Measurements from ENCODE around the gene LSAMP.
"Not testable (repeated sequence)": the region's sequence is repeated elsewhere in the genome, so short reads cannot be mapped to it uniquely, and the experiment has no call there.

The LSAMP gene

GRCh38 chr3:116240261-116240660, 205.0 kb downstream of the LSAMP start:
- no peak for DNase-seq (ENCODE audit: low read depth)

GRCh38 chr3:116238846-116239565, 206.3 kb downstream of the LSAMP start:
- DNase-seq (ENCODE audit: low read depth), result no peak

- DNase-seq (ENCODE audit: low read depth), result no peak
Observed at GRCh38 chr3:116233711-116234357, 211.5 kb downstream of the LSAMP start.

- DNase-seq (ENCODE audit: low read depth), result no peak
Observed at GRCh38 chr3:116230431-116231020, 214.8 kb downstream of the LSAMP start.

GRCh38 chr3:116226266-116226665, 219.0 kb downstream of the LSAMP start:
- no peak for DNase-seq (ENCODE audit: low read depth)

GRCh38 chr3:116216761-116217160, 228.5 kb downstream of the LSAMP start:
- DNase-seq (ENCODE audit: low read depth), result no peak

- no peak for DNase-seq (ENCODE audit: low read depth)
Observed at GRCh38 chr3:116211901-116212300, 233.4 kb downstream of the LSAMP start.

GRCh38 chr3:116208830-116209229, 236.5 kb downstream of the LSAMP start:
- DNase-seq (ENCODE audit: low read depth), result not testable (repeated sequence)

GRCh38 chr3:116200956-116201690, 244.2 kb downstream of the LSAMP start:
- DNase-seq (ENCODE audit: low read depth), result no peak

- DNase-seq (ENCODE audit: low read depth), result no peak
Observed at GRCh38 chr3:116199063-116199462, 246.2 kb downstream of the LSAMP start.

GRCh38 chr3:116198087-116198486, 247.2 kb downstream of the LSAMP start:
- no peak for DNase-seq (ENCODE audit: low read depth)

- no peak for DNase-seq (ENCODE audit: low read depth)
Observed at GRCh38 chr3:116192464-116192863, 252.8 kb downstream of the LSAMP start.

- no peak for DNase-seq (ENCODE audit: low read depth)
Observed at GRCh38 chr3:116191409-116191808, 253.9 kb downstream of the LSAMP start.

- DNase-seq (ENCODE audit: low read depth), result no peak
Observed at GRCh38 chr3:116190095-116190494, 255.2 kb downstream of the LSAMP start.

GRCh38 chr3:116188231-116188785, 257.0 kb downstream of the LSAMP start:
- peak; percentile 5 for DNase-seq (ENCODE audit: low read depth)

GRCh38 chr3:116186049-116186448, 259.2 kb downstream of the LSAMP start:
- no peak for DNase-seq (ENCODE audit: low read depth)

- no peak for DNase-seq (ENCODE audit: low read depth)
Observed at GRCh38 chr3:116181159-116181558, 264.1 kb downstream of the LSAMP start.

- peak; percentile 70 for DNase-seq (ENCODE audit: low read depth)
Observed at GRCh38 chr3:116179091-116179490, 266.2 kb downstream of the LSAMP start.

- no peak for DNase-seq (ENCODE audit: low read depth)
Observed at GRCh38 chr3:116176974-116177555, 268.2 kb downstream of the LSAMP start.

GRCh38 chr3:116166121-116166520, 279.2 kb downstream of the LSAMP start:
- DNase-seq (ENCODE audit: low read depth), result no peak

- no peak for DNase-seq (ENCODE audit: low read depth)
Observed at GRCh38 chr3:116165641-116166040, 279.6 kb downstream of the LSAMP start.

GRCh38 chr3:116165135-116165534, 280.2 kb downstream of the LSAMP start:
- DNase-seq (ENCODE audit: low read depth), result no peak
